Measurements from ENCODE around the gene URM1.
A peak's percentile ranks its signal among the peaks of the same experiment; 100 is the strongest.

URM1 gene

GRCh38 chr9:128388150-128388549 is 17.0 kb downstream of the URM1 start:
- DNase-seq = no peak

GRCh38 chr9:128389395-128390149 is 18.4 kb downstream of the URM1 start:
- DNase-seq = peak; percentile 92

- DNase-seq = no peak
These were observed 19.1 kb downstream of the URM1 start for GRCh38 chr9:128390150-128390812.

- no peak for DNase-seq
These were observed 19.9 kb downstream of the URM1 start for GRCh38 chr9:128390813-128391711.

- DNase-seq = no peak
These were observed 20.8 kb downstream of the URM1 start for GRCh38 chr9:128391956-128392301.

- no peak for DNase-seq
These were observed 21.3 kb downstream of the URM1 start for GRCh38 chr9:128392302-128393144.

- no peak for DNase-seq
These were observed 22.1 kb downstream of the URM1 start for GRCh38 chr9:128393145-128393775.

GRCh38 chr9:128393970-128394369 is 22.8 kb downstream of the URM1 start:
- DNase-seq = no peak

GRCh38 chr9:128394379-128395168 is 23.4 kb downstream of the URM1 start:
- DNase-seq = no peak

GRCh38 chr9:128396970-128397613 is 25.9 kb downstream of the URM1 start:
- DNase-seq = no peak

- no peak for DNase-seq
These were observed 26.7 kb downstream of the URM1 start for GRCh38 chr9:128397831-128398230.

- no peak for DNase-seq
These were observed 28.7 kb downstream of the URM1 start for GRCh38 chr9:128399861-128400260.

GRCh38 chr9:128404560-128404959 is 33.4 kb downstream of the URM1 start:
- DNase-seq = no peak

- no peak for DNase-seq
These were observed 34.1 kb downstream of the URM1 start for GRCh38 chr9:128405077-128405779.

- no peak for DNase-seq
These were observed 34.6 kb downstream of the URM1 start for GRCh38 chr9:128405780-128406171.

- no peak for DNase-seq
These were observed 35.7 kb downstream of the URM1 start for GRCh38 chr9:128406848-128407391.

- DNase-seq = no peak
These were observed 37.8 kb downstream of the URM1 start for GRCh38 chr9:128408963-128409431.

- no peak for DNase-seq
These were observed 38.3 kb downstream of the URM1 start for GRCh38 chr9:128409450-128409849.

- no peak for DNase-seq
These were observed 38.8 kb downstream of the URM1 start for GRCh38 chr9:128409978-128410377.

Data from NCI-H1105 treated with DMSO at 0.1 percent for 48 hours (cell line).